Forelimb muscle (tissue), 1 donor: ENCODE results near the gene TCF7L2. TPM values are rescaled to one million over a fixed set of nuclear protein-coding genes. Genes with fewer than 3 reads are reported as not detected.

Experiments
- DNase-seq: peaks from one replicate; pipeline ENCODE4 v3.0.0-alpha.2; 2013; ENCODE audit warnings: low read depth
- polyA plus RNA-seq: library from polyadenylated mRNA; unstranded; fragments of 120-200 nt; gene quantifications from one replicate; pipeline ENCODE4 v1.2.1, GENCODE V29; 2013; ENCODE audit not compliant: insufficient read length

Gene TCF7L2
- polyA plus RNA-seq, 1 donor, result 47.5 TPM

- DNase-seq, result no peak
These were observed 226.7 kb downstream of the TCF7L2 start for GRCh38 chr10:113176652-113177155.

GRCh38 chr10:113177156-113177935, 227.3 kb downstream of the TCF7L2 start:
- no peak for DNase-seq

- DNase-seq, result no peak
These were observed 227.9 kb downstream of the TCF7L2 start for GRCh38 chr10:113177936-113178335.

GRCh38 chr10:113178771-113179170, 228.7 kb downstream of the TCF7L2 start:
- no peak for DNase-seq

GRCh38 chr10:113179265-113179664, 229.2 kb downstream of the TCF7L2 start:
- DNase-seq, result no peak

GRCh38 chr10:113179966-113180365, 229.9 kb downstream of the TCF7L2 start:
- no peak for DNase-seq

GRCh38 chr10:113180401-113181154, 230.5 kb downstream of the TCF7L2 start:
- no peak for DNase-seq

GRCh38 chr10:113182154-113182553, 232.1 kb downstream of the TCF7L2 start:
- no peak for DNase-seq

GRCh38 chr10:113183573-113183972, 233.5 kb downstream of the TCF7L2 start:
- DNase-seq, result no peak

- DNase-seq, result no peak
These were observed 237.2 kb downstream of the TCF7L2 start for GRCh38 chr10:113187063-113187777.

- DNase-seq, result no peak
These were observed 249.4 kb downstream of the TCF7L2 start for GRCh38 chr10:113199459-113199858.

- no peak for DNase-seq
These were observed 252.0 kb downstream of the TCF7L2 start for GRCh38 chr10:113202011-113202410.

- no peak for DNase-seq
These were observed 257.9 kb downstream of the TCF7L2 start for GRCh38 chr10:113207924-113208323.

- DNase-seq, result no peak
These were observed 263.0 kb downstream of the TCF7L2 start for GRCh38 chr10:113213035-113213434.

GRCh38 chr10:113214331-113214730, 264.3 kb downstream of the TCF7L2 start:
- DNase-seq, result no peak

- no peak for DNase-seq
These were observed 266.1 kb downstream of the TCF7L2 start for GRCh38 chr10:113216102-113216501.
